HG03575 (cell line): ENCODE measurements around the gene MMP28.

Experiments used
- ATAC-seq: cut with Tn5 transposase; IDR thresholded peaks from one replicate; pipeline ENCODE4 v1.9.1; 2021; ENCODE audit not compliant: unreplicated experiment, insufficient number of reproducible peaks, low FRiP score; ENCODE audit errors: extremely low read depth

MMP28 gene

DNA sequence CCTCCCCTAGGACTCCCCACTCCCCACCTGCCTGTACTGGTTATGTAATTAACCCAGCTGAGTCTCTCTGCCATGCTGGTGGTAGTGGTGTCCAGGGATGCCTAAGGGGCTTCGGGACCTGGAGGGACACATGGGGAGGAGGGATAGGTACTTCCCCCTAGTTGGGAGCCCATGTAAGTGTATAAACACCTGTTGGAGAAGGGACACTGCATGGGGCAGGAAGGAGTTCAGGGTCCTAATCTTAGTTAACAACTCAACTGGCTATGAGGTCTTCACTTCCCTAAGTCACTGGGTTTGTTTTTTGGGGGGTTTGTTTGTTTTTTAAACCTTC is 62.7 kb downstream of the MMP28 start:
- ATAC-seq, result no peak

DNA sequence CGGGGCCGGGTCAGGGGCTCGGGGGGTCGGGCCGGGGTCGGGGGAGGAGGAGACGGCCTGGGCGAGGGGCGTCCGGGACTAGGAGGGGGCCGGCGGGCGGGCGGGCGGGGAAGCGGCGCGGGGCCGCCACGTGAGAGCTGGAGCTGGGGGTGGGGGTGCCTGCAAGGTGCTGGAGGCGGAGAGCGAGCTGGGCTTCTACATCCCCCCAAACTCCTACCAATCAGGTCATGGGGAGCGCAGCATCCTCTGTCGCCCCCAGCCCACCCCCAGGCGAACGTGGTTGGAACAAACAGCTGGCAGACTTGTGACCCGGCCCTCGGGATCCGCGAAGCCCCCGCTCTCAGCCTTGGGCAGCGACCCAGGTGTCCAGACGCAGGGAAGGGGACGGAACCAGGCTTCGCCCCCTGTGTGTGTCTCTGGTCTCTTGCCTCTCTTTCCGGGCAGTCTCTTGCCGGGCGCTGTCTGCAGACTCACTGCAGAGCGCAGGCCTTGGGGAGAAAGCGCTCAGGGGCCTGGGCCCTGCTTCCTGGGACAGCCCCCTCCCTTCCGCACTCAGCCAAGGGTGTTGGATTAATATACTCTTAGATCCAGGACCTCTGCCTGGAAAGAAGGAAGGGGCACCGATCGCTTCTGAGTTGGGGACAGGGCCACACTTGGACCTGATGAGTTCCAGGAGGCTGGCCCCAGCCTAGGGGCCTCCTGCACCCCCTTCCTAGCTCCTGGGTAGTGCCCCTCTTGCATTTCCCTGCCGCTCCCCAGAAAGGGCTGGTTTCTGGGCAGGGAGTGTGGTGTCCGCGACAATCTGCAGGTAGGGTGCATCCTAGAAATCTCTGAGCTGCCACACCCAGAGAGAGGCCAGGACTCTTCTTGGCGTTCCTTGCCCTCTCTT is 63.3 kb downstream of the MMP28 start:
- no peak for ATAC-seq

DNA sequence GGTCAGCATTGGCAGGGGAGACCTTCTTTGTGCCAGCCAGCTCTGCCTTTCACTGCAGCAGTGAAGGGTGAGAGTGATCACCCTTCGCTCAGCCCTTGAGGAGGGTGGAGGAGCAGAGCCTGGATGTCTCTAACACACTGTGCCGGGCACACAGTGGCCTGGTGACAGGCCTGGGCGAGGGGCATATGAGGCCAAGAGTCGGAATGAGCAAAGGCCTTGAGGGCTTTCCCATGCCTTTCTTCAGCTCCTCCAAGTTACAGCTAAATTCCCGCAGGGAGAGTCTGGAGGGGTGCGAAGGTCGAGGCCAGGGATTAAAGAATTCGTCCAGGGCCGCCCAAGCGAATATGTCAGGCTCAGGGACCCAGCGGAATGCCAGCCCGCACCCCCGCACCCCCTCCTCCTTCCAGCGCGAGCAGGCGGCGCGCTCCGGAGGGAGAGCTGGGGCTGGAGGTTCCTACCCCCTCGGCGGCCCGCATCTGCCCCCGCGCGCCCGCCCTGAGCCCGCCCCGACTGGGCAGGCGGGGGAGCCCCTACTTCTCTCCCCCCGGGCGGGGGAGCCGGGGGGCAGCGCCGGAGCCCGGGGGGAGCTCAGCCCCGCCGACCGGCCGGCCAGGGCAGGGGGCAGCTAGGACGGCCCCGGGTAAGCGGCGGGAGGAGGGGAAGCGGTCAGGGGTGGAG is 64.1 kb downstream of the MMP28 start, which contains the start of gene RASL10B:
Gene RASL10B, plus strand, starts transcription at position 401 of the 678 bp plus-strand sequence. CDS start 3,546 bp downstream, outside the sequence.
- no peak for ATAC-seq

DNA sequence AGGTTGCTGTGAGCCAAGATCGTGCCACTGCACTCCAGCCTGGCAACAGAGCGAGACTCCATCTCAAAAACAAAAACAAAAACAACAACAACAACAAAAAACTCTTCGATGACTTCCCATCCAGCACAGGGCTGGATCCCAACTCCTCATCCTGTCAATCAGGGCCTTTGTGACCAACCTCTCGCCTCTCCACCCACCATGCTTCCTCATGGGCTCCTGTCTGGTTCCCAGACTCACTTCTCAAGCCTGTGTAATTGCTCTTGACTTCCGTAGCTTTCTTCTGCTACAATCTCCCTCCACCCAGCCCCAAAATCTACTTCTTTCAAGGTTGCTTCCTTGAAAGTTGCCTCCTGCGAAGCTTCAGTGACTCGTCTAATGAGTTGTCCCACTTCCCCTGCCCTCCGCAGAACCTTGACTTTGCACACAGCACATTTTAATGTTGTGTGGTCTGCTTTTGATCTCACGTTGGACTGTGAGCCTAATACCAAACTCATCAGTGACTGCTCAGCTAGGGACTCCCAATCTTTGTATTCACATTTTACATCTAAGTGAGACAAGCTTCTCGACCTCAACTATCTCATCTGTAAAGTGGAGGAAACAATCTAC is 64.9 kb downstream of the MMP28 start:
- ATAC-seq, result no peak

DNA sequence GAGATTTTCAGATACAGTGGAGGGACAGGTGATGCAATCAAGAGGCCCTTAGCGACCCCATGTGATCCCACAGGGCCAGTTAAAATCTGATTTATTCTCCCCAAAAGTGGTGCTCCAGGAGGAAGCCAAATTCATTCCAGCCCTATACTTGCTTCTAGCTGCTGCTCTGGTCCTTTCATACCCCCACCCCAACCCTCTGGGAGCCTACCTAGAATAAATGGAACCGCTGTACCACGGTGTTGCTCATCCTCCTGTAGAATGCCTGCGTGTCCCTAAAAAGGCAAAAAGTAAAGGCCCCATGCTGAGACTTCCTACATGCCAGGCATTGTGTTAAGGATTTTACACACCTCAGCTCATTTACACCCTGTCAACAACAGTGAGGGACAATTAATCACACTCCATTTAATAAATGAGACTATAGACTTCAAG is 66.0 kb downstream of the MMP28 start:
- ATAC-seq, result no peak

DNA sequence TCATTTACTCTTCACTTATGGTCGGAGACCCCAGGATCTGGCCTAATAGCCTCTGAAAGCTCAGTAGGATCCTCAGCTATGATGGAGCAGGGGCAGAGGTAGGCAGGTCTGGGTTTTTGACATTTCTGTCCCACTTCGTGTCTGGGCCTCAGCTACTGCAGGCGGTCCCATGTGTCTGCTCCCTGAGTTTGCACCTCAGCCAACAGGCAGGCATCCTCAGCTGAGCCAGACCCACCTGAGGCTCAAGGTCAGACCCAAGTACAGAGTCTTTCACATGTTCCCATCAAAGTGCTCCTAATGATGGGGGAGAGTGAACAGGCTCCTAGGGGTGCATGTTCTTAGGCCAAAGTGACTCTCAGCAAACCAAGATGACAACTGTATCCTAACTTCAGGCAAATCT is 66.9 kb downstream of the MMP28 start:
- no peak for ATAC-seq

DNA sequence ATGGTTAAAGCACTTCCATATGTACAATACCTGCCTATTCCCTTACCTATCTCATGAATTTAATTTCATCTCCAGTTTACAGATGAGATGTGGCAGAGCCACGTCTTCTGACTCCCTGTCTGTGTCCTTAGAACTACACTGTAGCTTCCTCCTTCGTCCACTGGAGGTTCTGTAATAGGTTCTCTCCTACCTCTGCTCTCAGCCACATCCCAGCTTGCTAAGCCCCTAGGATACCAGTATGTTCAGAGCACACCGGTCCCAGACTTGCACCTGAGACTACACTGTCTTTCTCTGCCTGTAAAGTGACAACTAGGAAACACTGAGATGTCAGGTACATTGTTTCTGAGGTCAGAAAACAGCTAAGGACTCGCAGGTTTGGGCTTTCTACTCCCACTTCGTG is 67.8 kb downstream of the MMP28 start:
- no peak for ATAC-seq

DNA sequence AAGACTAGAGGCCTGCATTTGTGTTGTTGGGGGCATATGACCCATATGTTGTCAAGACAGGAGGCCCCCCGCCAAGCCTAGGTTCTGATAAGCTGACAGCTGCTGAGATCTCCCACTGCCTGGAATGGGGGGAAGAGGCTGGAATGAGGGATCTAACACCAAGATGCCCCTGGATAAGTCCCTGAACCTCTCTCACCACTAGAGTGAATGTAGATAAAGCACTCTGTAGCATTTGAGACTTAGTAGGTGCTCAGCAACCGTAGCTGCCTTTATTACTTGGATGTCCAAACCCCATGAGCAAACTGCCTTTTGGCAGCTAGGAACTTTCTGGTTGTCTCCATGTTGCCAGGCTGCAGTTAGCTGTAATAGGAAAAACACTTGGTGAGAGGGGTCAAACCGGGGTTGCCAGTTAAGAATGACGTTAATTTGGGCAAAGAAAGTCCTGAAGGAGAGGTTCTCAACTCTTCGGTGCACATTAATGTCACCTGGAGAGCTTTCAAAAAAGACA is 68.4 kb downstream of the MMP28 start:
- no peak for ATAC-seq

DNA sequence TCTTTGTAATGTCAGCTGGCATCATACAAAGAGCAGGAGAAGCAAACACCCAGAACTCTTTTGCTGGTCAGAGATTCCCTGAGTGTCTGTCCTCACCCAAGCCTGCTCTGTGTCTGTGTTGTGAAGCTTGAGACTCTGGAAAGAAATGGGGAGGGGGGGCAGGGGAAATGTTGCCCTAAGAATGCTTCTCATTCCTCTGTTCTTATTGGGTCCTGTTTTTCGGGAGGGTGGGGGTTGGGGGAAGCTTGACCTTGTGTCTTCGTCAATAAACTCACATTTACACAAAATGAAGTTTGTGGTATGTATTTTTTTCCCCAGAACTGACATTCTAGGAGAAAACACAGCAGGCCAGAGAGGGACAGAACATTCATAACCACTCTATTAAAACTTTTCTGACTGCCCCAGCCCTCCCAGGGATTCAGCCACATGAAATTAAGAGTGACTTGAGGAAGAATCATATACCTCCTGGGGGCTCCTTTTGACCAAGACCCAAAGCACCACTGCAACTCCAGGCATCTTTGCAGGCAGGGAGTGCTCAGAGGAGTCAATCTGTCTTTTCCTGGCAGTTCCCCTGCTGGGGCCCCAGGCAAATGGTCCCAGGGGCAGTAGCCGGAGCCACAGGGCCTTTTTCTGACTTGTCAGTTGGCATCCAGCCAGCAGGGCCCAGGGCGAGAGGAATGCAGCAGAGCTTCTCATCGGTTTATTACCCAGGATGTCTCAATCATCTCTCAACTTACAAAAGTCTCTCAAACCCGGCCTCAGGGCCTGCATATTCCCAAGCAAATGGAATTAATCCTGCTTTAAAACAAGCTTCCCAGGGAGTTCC is 69.1 kb downstream of the MMP28 start:
- ATAC-seq, result no peak

DNA sequence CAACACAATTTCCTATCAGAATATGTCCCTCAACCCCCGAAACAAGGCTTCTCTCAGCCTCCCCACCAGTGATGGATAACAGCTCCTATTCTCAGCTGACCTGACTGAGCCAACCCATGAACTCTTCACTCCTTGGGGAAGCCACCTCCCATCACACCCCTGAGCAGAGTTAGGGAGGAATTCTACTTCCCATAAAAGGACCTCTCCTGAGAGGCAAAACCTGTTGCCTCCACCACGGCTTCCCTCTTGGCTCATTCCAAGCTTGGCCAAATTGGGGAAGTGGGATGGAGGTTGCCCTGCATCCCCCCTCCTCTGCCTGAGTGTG is 69.7 kb downstream of the MMP28 start:
- no peak for ATAC-seq

DNA sequence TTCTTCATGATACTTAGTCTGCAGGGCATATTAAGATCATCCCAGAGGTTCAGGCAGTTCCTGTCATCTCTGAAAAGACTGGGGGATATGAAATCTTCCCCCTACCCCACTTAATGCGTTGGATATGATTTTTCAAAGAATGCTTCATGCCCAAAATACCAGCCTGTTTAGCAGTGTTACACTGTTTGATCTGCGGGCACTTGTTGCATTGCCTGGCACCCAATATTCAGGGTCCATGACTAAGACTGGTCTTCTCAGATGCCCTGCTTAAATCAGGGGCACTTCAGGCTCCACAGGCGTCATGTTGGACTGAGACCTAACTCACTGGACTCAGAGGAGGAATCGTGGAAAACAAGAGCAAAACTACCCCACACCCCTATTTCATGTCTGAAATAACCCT is 70.4 kb downstream of the MMP28 start:
- no peak for ATAC-seq

DNA sequence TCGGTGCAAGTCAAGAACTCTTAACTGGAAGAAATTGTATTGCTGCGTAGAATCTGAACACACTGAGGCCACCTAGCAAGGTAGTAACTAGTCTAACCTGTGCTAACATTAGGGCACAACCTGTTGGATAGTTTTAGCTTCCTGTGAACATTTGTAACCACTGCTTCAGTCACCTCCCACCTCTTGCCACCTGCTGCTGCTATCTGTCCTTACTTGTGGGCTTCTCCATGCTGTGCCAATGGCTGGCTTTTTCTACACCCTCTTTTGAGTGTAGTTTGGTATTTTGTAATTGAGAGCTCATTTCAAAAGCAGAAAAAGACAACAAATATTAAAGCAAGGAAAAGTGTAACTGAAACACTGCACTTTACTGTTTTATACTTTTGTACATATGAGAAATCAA is 71.7 kb downstream of the MMP28 start:
- no peak for ATAC-seq

DNA sequence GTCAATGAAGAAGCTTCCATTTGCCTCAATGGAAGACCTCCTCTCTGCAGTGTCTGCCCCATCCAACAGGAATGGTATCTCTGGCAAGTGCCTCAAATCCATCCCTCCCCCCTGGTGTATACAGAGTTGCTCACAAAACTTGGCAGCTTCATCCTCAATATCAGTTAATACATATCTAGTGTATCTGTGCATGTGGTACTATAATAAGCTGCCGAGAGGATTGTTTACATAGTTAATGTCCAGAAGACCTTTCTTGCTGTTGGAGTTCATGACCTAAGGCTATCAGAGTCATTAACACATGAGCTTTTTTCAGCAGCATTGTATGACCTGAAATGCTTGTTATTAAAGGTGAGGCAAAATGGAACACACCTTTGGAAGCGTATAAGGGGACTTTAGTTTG is 78.0 kb downstream of the MMP28 start:
- no peak for ATAC-seq

DNA sequence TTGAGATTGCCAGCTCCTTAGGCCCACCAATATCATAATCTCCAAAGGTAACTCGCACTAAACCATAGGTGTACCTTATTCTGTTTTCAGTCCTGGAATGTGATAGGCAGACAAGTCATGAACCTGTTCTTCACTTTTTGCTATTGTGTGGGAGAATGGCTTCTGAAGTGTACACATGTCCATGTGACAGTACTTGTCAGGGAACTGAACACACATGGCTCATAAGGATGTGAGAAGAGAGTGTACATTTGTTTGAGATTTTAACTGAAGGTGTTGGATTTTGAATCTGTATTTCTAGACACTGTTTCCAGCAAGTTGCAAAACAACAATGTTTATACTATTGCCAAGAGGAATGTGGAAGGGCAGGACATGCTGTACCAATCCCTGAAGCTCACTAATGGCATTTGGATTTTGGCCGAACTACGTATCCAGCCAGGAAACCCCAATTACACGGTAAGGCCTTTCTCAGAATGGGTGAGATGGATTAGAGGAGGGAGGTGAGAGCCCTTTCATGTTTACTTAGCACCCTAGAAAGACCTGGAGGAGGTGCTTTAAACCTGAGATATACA is 78.5 kb downstream of the MMP28 start:
- no peak for ATAC-seq

DNA sequence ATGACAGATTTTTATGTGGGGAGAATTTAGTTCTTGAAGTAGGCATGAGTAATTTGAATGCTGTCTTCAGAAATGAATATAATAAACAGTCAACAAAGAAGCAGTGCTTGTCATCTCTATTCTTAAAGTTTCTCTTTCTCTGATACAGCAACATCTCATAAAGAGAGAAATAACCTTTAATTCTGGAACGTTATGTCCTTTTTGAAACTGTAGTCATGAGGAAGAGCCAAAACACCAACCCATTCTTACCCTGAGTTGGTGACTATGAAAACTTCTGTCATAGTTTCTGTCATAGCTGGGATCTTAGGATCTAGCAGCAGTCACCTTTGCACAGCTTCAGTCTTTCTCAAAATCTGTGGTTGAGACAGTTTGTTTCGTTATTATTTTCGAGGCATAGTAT is 79.3 kb downstream of the MMP28 start:
- no peak for ATAC-seq
